Stomach smooth muscle (tissue), 2 donors: ENCODE data around the gene CCDC82.

Experiments used
- H3K27ac ChIP-seq: one replicate; pipeline ENCODE4 v1.7.0; 2013; ENCODE audit warnings: mild to moderate bottlenecking, low read length, inconsistent platforms
- H3K27me3 ChIP-seq, 2 donors: one replicate each; pipeline ENCODE4 v1.7.0; 2013; ENCODE audit warnings: low read length in 2 of 2; ENCODE audit not compliant: insufficient read depth in 2 of 2, control insufficient read depth in 1 of 2
- H3K36me3 ChIP-seq, 2 donors: one replicate each; pipeline ENCODE4 v1.7.0; 2013; ENCODE audit warnings: low read length in 2 of 2; ENCODE audit not compliant: control insufficient read depth in 2 of 2, insufficient read depth in 2 of 2
- H3K4me1 ChIP-seq: one replicate; pipeline ENCODE4 v1.7.0; 2013; ENCODE audit warnings: low read length; ENCODE audit not compliant: control insufficient read depth, insufficient read depth
- H3K4me3 ChIP-seq, 2 donors: one replicate each; pipeline ENCODE4 v1.7.0; 2013; ENCODE audit warnings: low read length in 2 of 2
- H3K9ac ChIP-seq, 2 donors: one replicate each; pipeline ENCODE4 v1.7.0; 2013; ENCODE audit warnings: low read length in 2 of 2, mild to moderate bottlenecking in 1 of 2
- H3K9me3 ChIP-seq, 2 donors: one replicate each; pipeline ENCODE4 v1.7.0; 2013; ENCODE audit warnings: low read length in 2 of 2; ENCODE audit not compliant: control insufficient read depth in 2 of 2
- donor health status: healthy.
- donor health status: Pancreatic carcinoma.

Gene CCDC82

DNA sequence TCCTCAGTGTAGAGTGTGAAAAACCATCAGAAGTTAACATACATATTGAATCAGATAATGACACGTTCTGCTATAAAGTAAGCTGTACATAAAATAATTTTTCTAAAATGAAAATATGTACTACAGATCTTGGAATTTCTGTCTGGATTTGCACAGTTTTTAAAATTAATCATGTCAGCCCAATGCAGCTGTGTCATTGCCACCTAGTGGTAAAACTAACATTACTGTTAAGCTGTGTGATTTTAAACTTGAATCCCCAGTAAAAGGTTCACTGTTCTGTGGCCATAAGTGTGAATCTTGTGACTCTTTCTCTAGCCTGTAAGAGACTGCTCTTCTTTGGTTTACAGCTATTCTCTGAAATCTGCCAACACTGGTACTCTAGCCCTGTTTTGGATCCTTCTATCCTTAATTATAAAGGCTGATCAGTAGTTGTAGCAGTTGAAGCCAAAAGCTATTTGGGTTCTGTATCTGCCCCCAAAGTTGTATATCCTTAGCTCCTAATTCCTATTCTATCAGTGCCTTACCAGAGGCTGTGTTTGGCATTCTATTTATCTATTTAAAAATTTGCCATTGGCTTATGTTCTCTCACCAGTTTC lies 4.1 kb upstream of the CCDC82 start:
- Histone ChIP-seq H3K27me3 (no peaks in the 10 kb centered on the region), H3K4me1 (peaks cover 6% of the 10 kb centered on the region), H3K9me3 (no peaks in the 10 kb centered on the region), H3K4me3 (no peak overlapping the region), H3K9ac (no peak overlapping the region), H3K27ac (no peak overlapping the region), H3K36me3 (no peaks in the 10 kb centered on the region)

DNA sequence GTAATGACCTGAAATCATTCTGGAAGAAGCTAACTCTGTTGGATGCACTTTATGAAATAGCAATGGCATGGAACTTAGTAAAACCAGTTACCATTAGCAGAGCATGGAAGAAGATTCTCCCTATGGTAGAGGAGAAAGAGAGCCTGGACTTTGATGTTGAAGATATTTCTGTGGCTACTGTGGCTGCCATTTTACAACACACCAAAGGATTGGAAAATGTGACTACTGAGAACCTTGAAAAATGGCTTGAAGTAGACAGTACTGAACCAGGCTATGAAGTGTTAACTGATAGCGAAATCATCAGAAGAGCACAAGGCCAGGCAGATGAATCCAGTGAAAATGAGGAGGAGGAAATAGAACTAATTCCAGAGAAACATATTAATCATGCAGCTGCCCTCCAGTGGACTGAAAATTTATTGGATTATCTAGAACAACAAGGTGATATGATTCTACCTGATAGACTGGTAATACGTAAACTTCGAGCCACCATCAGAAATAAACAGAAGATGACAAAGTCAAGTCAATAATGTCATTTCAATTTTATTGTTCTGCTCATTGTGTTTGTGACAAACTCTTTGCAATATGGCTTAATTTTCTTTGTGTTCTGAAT lies 2.1 kb upstream of the CCDC82 start:
- H3K9me3 ChIP-seq: no peaks in the 10 kb centered on the region
- no peak overlapping the region for H3K9ac ChIP-seq
- H3K27ac ChIP-seq: no peak overlapping the region
- no peaks in the 10 kb centered on the region for H3K36me3 ChIP-seq
- H3K4me1 ChIP-seq: peaks cover 6% of the 10 kb centered on the region
- H3K27me3 ChIP-seq: no peaks in the 10 kb centered on the region
- H3K4me3 ChIP-seq: no peak overlapping the region

DNA sequence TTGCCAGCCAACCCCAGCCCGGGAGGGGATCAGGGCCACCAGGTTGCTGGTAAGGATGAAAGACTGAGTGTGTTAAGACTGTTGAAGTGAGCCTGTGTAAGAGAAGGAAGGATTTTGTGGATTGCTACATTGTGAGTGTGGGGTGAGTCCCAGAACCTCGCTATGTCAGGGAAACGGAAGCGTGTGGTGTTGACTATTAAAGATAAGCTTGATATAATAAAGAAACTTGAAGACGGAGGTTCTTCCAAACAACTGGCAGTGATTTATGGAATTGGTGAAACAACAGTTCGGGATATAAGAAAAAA lies 728 bp upstream of the CCDC82 start:
- H3K27me3 ChIP-seq: no peaks in the 10 kb centered on the region
- H3K9ac ChIP-seq: peak overlapping the region; percentile 68 to 73
- peak overlapping the region; percentile 50 for H3K27ac ChIP-seq
- peak overlapping the region; percentile 86 to 90 for H3K4me3 ChIP-seq
- H3K9me3 ChIP-seq: no peaks in the 10 kb centered on the region
- peaks cover 6% of the 10 kb centered on the region for H3K4me1 ChIP-seq
- no peaks in the 10 kb centered on the region for H3K36me3 ChIP-seq

DNA sequence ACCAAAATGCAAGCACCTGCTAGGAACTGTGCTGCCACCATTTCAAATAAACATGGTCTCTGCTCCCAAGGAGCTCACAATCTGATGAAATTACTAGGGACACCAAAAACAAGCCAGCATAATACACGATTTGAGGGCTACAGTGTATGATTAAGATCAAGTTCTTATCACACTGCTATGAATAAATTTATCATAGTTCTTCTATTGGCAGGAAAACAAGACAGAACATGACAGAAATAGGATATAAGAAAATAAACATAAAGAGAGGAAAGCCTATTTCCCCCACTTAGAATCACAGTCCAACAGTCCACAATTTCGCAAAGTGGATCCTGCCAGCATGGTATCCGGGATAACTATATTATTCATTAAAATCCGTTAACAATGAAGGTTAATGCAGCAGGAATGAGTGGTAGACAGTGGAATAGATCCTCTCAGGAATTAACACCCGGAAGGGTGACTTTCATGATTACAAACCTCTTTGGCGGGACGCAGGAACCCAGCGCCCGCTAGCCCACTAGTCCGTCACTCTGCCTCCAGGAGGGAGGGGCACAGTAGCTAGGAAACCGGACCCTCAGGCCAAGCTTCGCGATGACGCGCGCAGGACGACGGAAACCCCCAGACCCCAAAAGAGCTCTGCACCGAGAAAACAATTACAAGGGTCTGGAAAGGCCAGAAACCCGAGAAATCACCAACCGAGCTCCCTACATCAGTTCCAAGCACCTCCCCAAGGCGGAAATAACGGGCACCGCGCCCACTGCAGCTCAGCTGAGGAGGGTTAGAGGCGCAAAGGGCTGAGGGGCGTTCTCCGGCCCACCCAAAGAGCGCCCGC lies 607 bp downstream of the CCDC82 start:
- H3K9ac ChIP-seq: peak overlapping the region; percentile 71 to 83
- peak overlapping the region; percentile 86 to 90 for H3K4me3 ChIP-seq
- H3K36me3 ChIP-seq: no peaks in the 10 kb centered on the region
- no peaks in the 10 kb centered on the region for H3K9me3 ChIP-seq
- peaks cover 6% of the 10 kb centered on the region for H3K4me1 ChIP-seq
- no peaks in the 10 kb centered on the region for H3K27me3 ChIP-seq
- peak overlapping the region; percentile 53 for H3K27ac ChIP-seq

DNA sequence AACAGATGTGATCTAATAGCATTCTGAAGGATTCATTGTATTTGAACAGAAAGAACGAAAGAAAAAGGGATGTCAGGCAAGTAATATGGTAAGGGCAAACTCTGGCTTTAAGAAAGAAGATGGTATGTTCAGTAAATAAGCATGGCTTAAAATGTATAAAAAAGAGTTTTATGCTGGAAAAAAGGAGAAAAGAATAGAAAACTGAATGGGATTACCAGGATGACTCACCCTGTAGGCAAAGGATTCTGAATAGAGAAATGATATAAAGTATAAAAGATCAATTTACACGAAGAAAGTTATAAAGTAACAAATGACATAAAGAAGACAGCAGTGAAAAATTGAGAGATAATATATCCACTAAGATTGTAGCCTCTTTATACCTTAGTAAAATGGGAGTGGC lies 4.5 kb downstream of the CCDC82 start:
- H3K4me1 ChIP-seq: no peaks in the 10 kb centered on the region
- H3K4me3 ChIP-seq: no peak overlapping the region
- H3K9me3 ChIP-seq: no peaks in the 10 kb centered on the region
- H3K36me3 ChIP-seq: peaks cover 0 to 11% of the 10 kb centered on the region in 2 donors
- no peaks in the 10 kb centered on the region for H3K27me3 ChIP-seq
- H3K27ac ChIP-seq: no peak overlapping the region
- no peak overlapping the region for H3K9ac ChIP-seq

DNA sequence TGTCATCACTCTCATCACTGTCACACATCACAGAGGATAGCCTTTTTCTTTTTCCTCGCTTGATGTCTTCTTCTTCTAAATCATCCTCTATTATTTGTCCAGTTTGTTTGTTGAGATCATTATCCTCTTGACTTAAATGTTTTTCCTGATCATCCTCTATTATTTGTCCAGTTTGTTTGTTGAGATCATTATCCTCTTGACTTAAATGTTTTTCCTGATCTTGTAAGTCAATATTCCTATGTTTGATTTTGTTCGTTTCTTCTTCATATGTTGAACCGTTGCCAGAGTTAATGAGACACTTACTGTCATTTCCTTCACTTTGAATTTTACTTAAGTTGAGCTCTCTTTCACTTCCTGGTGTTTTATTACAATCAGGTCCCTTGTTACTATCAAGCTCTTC lies 5.6 kb downstream of the CCDC82 start:
- H3K27me3 ChIP-seq: no peaks in the 10 kb centered on the region
- H3K4me1 ChIP-seq: no peaks in the 10 kb centered on the region
- no peak overlapping the region for H3K4me3 ChIP-seq
- H3K36me3 ChIP-seq: peaks cover 0 to 11% of the 10 kb centered on the region in 2 donors
- H3K27ac ChIP-seq: no peak overlapping the region
- H3K9ac ChIP-seq: no peak overlapping the region
- no peaks in the 10 kb centered on the region for H3K9me3 ChIP-seq

DNA sequence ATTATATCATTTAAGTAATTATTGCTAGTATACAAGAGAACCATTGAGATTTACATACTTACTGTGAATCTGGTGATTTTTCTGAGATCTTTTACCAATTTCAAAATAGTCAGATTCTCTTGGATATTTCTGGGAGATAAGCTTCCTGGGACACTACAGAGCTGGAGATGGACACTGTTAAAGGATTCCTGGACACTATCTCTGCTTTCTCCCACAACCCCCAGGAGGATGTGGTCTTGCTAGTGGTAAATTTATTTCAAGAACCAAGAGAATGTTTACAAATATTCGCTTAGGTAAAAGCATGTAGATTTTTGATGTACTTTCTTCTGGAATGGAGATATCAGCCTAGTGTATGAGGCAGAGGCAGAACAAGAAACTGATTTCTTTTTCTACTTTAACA lies 12.9 kb downstream of the CCDC82 start:
- Histone ChIP-seq H3K4me3 (no peak overlapping the region), H3K4me1 (no peaks in the 10 kb centered on the region), H3K9ac (no peak overlapping the region), H3K27me3 (no peaks in the 10 kb centered on the region), H3K27ac (no peak overlapping the region), H3K9me3 (no peaks in the 10 kb centered on the region), H3K36me3 (peaks cover 3 to 17% of the 10 kb centered on the region in 2 donors)

DNA sequence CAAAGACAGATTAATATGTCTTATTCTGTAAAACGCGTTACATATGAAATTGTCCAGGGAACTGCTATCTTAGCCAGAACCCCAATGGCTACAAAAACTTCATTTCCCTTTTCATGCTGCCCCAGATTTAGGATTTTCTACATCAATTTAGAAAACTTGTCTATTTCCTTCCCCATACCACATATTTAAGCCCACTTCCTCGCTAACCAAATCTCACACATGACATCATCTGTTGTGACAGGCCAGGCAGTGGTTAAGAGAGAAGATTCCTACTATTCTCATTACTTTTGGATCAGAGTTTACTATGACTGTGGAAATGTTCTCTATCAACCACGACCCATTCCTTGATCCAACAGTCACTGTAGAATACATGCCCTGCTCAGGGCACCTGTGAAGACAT lies 15.9 kb downstream of the CCDC82 start:
- Histone ChIP-seq H3K27ac (no peak overlapping the region), H3K4me1 (no peaks in the 10 kb centered on the region), H3K9ac (no peak overlapping the region), H3K36me3 (peaks cover 3 to 9% of the 10 kb centered on the region in 2 donors), H3K4me3 (no peak overlapping the region), H3K27me3 (no peaks in the 10 kb centered on the region), H3K9me3 (no peaks in the 10 kb centered on the region)

DNA sequence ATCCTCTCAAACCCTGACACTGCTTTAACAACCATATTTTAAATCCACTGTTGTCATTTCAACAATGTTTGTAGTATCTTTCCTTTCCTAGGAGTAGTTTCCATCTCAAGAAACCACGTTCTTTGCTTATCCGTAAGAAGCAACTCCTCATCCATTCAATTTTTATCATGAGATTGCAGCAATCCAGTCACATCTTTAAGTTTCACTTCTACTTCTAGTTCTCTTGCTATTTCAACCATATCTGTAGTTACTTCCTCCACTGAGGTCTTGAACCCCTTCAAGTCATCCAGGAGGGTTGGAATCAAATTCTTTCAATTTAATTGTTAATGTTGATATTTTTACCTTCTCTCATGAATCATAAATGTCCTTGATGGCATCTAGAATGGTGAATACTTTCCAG lies 22.4 kb downstream of the CCDC82 start:
- Histone ChIP-seq H3K9ac (no peak overlapping the region), H3K27ac (no peak overlapping the region), H3K27me3 (no peaks in the 10 kb centered on the region), H3K4me3 (no peak overlapping the region), H3K9me3 (no peaks in the 10 kb centered on the region), H3K36me3 (peaks cover 0 to 3% of the 10 kb centered on the region in 2 donors), H3K4me1 (no peaks in the 10 kb centered on the region)

DNA sequence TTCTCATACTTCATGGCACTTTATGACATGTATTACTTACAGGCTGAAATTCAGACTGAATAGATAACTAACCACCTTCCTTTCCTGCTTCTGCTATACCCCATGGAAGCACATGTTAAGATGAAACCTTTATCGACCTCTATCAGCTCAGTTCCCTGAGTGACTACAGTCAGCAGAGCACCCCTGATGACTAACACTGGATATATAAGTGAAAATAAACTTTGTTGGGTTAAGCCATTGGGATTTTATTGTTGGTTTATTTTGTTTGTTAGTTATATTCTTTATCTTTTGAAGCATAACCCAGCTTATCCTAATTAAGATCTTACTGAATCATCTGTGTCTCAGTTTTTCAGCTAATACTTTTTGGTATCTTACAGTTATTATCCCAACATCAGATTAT lies 23.7 kb downstream of the CCDC82 start:
- H3K9me3 ChIP-seq: no peaks in the 10 kb centered on the region
- no peak overlapping the region for H3K9ac ChIP-seq
- H3K27ac ChIP-seq: no peak overlapping the region
- H3K4me1 ChIP-seq: no peaks in the 10 kb centered on the region
- peaks cover 0 to 3% of the 10 kb centered on the region in 2 donors for H3K36me3 ChIP-seq
- no peak overlapping the region for H3K4me3 ChIP-seq
- no peaks in the 10 kb centered on the region for H3K27me3 ChIP-seq

DNA sequence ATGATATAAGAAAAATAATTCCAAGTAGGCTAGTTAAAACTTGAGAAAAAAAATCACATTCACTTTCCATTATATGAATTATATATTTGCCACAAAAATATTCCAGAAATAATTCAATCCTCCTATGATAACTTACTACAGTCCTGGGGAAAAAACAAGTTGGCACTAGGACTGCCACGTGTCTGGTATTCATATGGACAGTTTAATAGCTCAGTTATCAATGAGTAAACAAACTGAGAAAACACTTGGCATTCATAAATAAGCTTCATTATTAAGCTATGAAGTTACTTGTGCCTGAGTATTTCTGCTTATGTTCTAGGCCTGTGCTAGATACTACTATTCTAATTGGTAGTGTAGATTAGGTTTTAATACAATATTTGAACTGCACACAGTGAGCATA lies 24.2 kb downstream of the CCDC82 start:
- no peaks in the 10 kb centered on the region for H3K4me1 ChIP-seq
- no peak overlapping the region for H3K9ac ChIP-seq
- H3K36me3 ChIP-seq: peaks cover 0 to 3% of the 10 kb centered on the region in 2 donors
- H3K27me3 ChIP-seq: no peaks in the 10 kb centered on the region
- no peaks in the 10 kb centered on the region for H3K9me3 ChIP-seq
- H3K27ac ChIP-seq: no peak overlapping the region
- no peak overlapping the region for H3K4me3 ChIP-seq
